Measurements from ENCODE around the gene CD40LG. TPM values are rescaled to one million over a fixed set of nuclear protein-coding genes. Genes with fewer than 3 reads are reported as not detected.

Gene CD40LG
- total RNA-seq, 1 experiment from 2014 or later, result not detected

DNA sequence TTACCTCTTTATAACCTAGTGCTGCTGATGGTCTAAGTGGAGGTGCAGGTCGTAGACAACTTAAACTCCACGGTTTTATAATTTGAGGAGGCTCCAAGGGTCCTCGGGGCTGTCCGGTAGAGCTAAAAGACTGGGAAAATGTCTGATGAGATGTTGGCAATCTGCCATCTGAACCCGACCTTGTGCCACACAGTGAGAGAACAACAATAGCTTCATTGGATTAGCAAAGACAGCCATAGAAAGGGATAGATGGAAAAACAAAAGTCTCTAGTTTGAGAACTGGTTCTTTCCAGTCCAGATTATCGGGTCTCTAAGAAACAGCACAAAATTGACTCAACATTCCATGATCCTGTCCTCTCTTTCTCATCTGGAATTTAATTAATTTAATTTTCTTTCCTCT, 31.6 kb downstream of the CD40LG start:
- H2BK5ac ChIP-seq (ENCODE audit: insufficient read length, low read length), result no peak overlapping the region
- TF ChIP-seq, protein P1, sequence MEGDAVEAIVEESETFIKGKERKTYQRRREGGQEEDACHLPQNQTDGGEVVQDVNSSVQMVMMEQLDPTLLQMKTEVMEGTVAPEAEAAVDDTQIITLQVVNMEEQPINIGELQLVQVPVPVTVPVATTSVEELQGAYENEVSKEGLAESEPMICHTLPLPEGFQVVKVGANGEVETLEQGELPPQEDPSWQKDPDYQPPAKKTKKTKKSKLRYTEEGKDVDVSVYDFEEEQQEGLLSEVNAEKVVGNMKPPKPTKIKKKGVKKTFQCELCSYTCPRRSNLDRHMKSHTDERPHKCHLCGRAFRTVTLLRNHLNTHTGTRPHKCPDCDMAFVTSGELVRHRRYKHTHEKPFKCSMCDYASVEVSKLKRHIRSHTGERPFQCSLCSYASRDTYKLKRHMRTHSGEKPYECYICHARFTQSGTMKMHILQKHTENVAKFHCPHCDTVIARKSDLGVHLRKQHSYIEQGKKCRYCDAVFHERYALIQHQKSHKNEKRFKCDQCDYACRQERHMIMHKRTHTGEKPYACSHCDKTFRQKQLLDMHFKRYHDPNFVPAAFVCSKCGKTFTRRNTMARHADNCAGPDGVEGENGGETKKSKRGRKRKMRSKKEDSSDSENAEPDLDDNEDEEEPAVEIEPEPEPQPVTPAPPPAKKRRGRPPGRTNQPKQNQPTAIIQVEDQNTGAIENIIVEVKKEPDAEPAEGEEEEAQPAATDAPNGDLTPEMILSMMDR (conservative IDR thresholded peaks at IDR 0.05), result no peak
- H3K23ac ChIP-seq (ENCODE audit: insufficient read length, low read depth, low read length), result no peak overlapping the region
- H3K4me1 ChIP-seq (ENCODE audit: insufficient read depth, low read length), result no peaks in the 10 kb centered on the region
- no peak overlapping the region for H3K9ac ChIP-seq (ENCODE audit: extremely low read depth, insufficient read length, low read length)
- H3K27ac ChIP-seq (ENCODE audit: insufficient read length, low read depth, low read length), result no peak overlapping the region
- no peak overlapping the region for H2BK20ac ChIP-seq (ENCODE audit: low read depth, low read length, poor library complexity, severe bottlenecking)
- H3K79me1 ChIP-seq (ENCODE audit: insufficient read depth, low read depth, low read length, poor library complexity, severe bottlenecking), result no peaks in the 10 kb centered on the region
- no peak overlapping the region for H3K4ac ChIP-seq (ENCODE audit: low read depth, low read length)
- no peak overlapping the region for H4K91ac ChIP-seq (ENCODE audit: insufficient read length, low read depth, low read length)
- H3K18ac ChIP-seq (ENCODE audit: insufficient read length, low read depth, low read length), result no peak overlapping the region
- no peak for DNase-seq
- H2AK5ac ChIP-seq (ENCODE audit: insufficient read length, low read length), result no peak overlapping the region
- H3K27me3 Mint-ChIP-seq (ENCODE audit: low read depth), result no peaks in the 10 kb centered on the region
- no peak overlapping the region for H4K5ac ChIP-seq (ENCODE audit: insufficient read length, low read depth, low read length)
- no peaks in the 10 kb centered on the region for H3K79me2 ChIP-seq (ENCODE audit: insufficient read depth, low read length)
- H3K27ac Mint-ChIP-seq, result no peak overlapping the region; a peak in 1 of 7 replicates
- H2BK15ac ChIP-seq (ENCODE audit: low read depth, low read length), result no peak overlapping the region
- H3K9me3 ChIP-seq (ENCODE audit: control insufficient read depth, low read depth, low read length), result peaks cover 49% of the 10 kb centered on the region
- H3K23me2 ChIP-seq (ENCODE audit: insufficient read length, low read depth, low read length, poor library complexity, severe bottlenecking), result no peaks in the 10 kb centered on the region
- H4K8ac ChIP-seq (replicated peaks; ENCODE audit: insufficient read length, low read depth, low read length), result no peak overlapping the region
- H4K20me1 ChIP-seq (ENCODE audit: control insufficient read depth, insufficient read depth, insufficient read length), result no peaks in the 10 kb centered on the region
- H3K4me2 ChIP-seq (ENCODE audit: insufficient read depth, insufficient read length, low read length), result no peak overlapping the region
- no peak overlapping the region for H2BK120ac ChIP-seq (ENCODE audit: low read depth, low read length, poor library complexity, severe bottlenecking)
- no peak overlapping the region for H3T11ph ChIP-seq (ENCODE audit: low read length)
- no peak overlapping the region for H3K4me3 Mint-ChIP-seq
- H3K4me1 Mint-ChIP-seq, result 0 out of 4 replicates have a peak, but pooled peaks cover 0 to 2% of the 10 kb centered on the region in 2 experiments
- no peak overlapping the region for H3K56ac ChIP-seq (ENCODE audit: insufficient read length, low read depth, low read length)
- no peak overlapping the region for H2BK12ac ChIP-seq (ENCODE audit: insufficient read length, low read depth, low read length)
- H3K27me3 ChIP-seq (ENCODE audit: insufficient read depth, low read length), result no peaks in the 10 kb centered on the region
- WGBS (ENCODE audit: extremely low coverage, insufficient read length, low lambda C conversion rate), result no CpG with 5 or more reads among the region's 6 CpGs
- H3K9me3 Mint-ChIP-seq, result peaks cover 35 to 38% of the 10 kb centered on the region in 2 experiments
- H3K36me3 Mint-ChIP-seq (ENCODE audit: insufficient read depth in 1 of 3, low read depth in 3 of 3), result no peaks in the 10 kb centered on the region
- H3K14ac ChIP-seq (ENCODE audit: insufficient read depth, low read length), result no peak overlapping the region
- no peak overlapping the region for H2AFZ ChIP-seq (ENCODE audit: low read length)

All from H9 (cell line).